OCI-LY7 (cell line): Measurements from ENCODE around the gene EGFR.

Source experiments
- EZH2phosphoT487 ChIP-seq: fragments of 200-600 bp; sonication (generic); IDR thresholded peaks from 2 replicates; pipeline ENCODE4 v1.6.1; 2018; ENCODE audit warnings: low read depth, borderline replicate concordance, mild to moderate bottlenecking, mixed run types, antibody characterized with exemption, low read length, moderate library complexity, mixed read lengths
- TF ChIP-seq, protein P1 (sequence below): fragments of 200-600 bp; sonication (generic); conservative IDR thresholded peaks from 2 replicates; pipeline ENCODE4 v1.5.1; 2014; ENCODE audit warnings: mild to moderate bottlenecking, antibody characterized with exemption, low read length, moderate library complexity, mixed read lengths

DNA sequence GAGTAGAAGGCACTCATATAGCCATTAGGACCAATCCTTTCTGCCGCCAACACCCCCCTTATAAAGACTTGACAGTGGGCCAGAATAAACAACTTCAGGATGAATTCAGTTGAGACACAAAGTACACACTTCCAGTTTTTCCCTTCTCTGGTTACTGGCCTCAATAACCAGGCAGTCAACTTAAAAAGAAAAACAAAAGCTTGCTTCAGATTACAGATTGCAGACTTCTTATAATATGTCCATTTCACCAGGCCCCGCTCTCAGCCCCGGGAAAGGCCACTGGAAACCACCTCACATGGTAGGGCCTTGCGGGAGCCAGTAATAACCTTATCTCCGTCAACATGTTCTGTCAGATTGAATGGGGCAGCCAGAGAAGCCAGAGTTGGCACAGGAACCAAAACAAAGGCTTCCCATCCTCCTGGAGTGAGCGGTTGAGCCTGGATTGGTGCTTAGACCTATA is 108.8 kb downstream of the EGFR start:
- TF ChIP-seq, protein P1, sequence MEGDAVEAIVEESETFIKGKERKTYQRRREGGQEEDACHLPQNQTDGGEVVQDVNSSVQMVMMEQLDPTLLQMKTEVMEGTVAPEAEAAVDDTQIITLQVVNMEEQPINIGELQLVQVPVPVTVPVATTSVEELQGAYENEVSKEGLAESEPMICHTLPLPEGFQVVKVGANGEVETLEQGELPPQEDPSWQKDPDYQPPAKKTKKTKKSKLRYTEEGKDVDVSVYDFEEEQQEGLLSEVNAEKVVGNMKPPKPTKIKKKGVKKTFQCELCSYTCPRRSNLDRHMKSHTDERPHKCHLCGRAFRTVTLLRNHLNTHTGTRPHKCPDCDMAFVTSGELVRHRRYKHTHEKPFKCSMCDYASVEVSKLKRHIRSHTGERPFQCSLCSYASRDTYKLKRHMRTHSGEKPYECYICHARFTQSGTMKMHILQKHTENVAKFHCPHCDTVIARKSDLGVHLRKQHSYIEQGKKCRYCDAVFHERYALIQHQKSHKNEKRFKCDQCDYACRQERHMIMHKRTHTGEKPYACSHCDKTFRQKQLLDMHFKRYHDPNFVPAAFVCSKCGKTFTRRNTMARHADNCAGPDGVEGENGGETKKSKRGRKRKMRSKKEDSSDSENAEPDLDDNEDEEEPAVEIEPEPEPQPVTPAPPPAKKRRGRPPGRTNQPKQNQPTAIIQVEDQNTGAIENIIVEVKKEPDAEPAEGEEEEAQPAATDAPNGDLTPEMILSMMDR: no peak
- no peak for TF ChIP-seq EZH2phosphoT487
